Measurements from ENCODE around the gene BAHD1. TPM values are rescaled to one million over a fixed set of nuclear protein-coding genes. Genes with fewer than 3 reads are reported as not detected.

BAHD1 gene
- total RNA-seq, 1 donor from 2014 or later, result 10.6 TPM

DNA sequence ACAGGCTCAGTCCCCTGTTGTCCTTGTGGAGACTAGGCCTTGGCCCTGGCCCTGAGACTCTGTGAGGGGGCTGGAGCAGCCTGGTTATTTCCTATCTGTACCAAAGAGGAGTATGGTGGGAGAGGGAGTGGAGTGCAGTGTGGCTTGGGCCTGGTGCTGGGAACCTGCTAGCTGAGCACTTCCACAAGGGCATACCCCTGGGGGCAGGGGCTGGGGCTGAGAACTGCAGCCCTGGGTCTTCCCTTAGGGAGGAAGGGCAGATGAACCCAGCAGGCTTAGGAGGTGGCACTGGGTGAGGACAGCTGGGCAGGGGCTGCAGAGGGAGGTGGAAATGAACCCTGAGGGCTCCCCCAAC is 26.5 kb downstream of the BAHD1 start:
- Histone ChIP-seq H3K36me3 (peaks cover 23 to 40% of the 10 kb centered on the region in 2 donors), H3K27ac (no peak overlapping the region), H3K9me3 (no peaks in the 10 kb centered on the region), H3K4me3 (no peak overlapping the region), H3K27me3 (no peaks in the 10 kb centered on the region), H3K4me1 (peaks cover 7 to 8% of the 10 kb centered on the region in 2 donors)
- no peak for DNase-seq (ENCODE audit: low spot score in 2 of 2)
- intact Hi-C loops (cut with DNase I), result no loop called here
- TF ChIP-seq, protein P1, sequence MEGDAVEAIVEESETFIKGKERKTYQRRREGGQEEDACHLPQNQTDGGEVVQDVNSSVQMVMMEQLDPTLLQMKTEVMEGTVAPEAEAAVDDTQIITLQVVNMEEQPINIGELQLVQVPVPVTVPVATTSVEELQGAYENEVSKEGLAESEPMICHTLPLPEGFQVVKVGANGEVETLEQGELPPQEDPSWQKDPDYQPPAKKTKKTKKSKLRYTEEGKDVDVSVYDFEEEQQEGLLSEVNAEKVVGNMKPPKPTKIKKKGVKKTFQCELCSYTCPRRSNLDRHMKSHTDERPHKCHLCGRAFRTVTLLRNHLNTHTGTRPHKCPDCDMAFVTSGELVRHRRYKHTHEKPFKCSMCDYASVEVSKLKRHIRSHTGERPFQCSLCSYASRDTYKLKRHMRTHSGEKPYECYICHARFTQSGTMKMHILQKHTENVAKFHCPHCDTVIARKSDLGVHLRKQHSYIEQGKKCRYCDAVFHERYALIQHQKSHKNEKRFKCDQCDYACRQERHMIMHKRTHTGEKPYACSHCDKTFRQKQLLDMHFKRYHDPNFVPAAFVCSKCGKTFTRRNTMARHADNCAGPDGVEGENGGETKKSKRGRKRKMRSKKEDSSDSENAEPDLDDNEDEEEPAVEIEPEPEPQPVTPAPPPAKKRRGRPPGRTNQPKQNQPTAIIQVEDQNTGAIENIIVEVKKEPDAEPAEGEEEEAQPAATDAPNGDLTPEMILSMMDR (IDR thresholded peaks at IDR 0.05), result no peak

DNA sequence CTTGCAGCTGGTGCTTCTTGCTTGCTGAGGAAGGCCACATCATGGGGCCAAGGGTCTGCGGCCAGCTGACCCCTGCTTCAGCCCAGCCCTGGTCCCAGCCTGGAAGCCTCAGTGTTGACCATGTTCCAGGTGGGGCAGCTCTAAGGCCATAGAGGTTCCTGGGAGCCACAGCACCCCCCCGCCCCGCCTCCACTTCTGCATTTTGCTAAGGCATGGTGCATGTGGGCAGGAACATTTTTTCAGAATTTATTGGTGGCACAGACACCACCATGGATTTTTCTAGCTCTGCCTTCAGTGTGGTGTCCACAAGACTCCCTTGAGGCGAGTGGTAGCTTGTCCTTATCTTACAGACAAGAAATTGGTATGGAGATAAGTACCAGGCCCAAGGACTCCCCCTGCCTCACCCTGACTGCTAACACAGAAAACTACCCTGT is 28.2 kb downstream of the BAHD1 start:
- TF ChIP-seq, protein P1 (IDR thresholded peaks at IDR 0.05), result no peak
- Histone ChIP-seq H3K4me1 (peaks cover 7 to 13% of the 10 kb centered on the region in 2 donors), H3K4me3 (no peak overlapping the region), H3K27ac (no peak overlapping the region), H3K27me3 (no peaks in the 10 kb centered on the region), H3K9me3 (no peaks in the 10 kb centered on the region), H3K36me3 (peaks cover 16 to 23% of the 10 kb centered on the region in 2 donors)
- no peak for DNase-seq (ENCODE audit: low spot score in 2 of 2)
- intact Hi-C loops (cut with DNase I), result no loop called here

DNA sequence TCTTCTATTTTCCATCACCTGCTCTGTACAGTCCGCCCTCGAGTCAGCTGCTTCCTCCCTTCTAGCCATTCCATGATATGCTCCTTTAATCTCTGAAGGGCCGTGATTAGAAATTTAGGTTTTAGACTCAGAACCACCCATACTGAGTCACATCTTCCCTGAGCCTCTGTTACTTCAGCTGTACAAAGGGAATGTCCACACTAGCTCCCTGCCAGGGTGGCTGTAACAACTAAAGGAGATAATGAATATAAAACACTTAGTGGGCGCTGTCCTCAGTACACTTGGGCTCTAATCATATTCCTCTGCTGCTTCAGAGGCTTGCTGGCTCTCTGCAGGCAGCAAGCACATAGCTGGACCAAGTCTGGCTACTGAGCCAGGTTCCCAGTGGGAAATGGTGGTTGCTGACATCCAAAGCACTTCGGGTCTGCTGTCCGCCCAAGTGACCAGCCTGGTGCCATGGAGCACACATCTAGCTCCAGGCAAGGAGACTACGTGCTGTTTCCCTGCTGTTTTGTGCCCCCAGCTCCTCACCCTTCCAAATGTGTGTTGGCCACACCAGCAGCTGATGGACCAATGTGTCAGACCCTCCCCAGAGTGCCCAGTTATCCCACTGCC is 29.1 kb downstream of the BAHD1 start:
- Histone ChIP-seq H3K9me3 (no peaks in the 10 kb centered on the region), H3K4me1 (peaks cover 7 to 13% of the 10 kb centered on the region in 2 donors), H3K27ac (peak overlapping the region; percentile 83 to 87), H3K27me3 (no peaks in the 10 kb centered on the region), H3K4me3 (peak overlapping the region; percentile 74 to 89), H3K36me3 (peaks cover 11 to 13% of the 10 kb centered on the region in 2 donors)
- no peak for DNase-seq (ENCODE audit: low spot score in 2 of 2)
- TF ChIP-seq, protein P1 (IDR thresholded peaks at IDR 0.05), result no peak
- intact Hi-C loops (cut with DNase I), result loop anchor here (5.0 kb wide), 1 partner anchor 97 kb away; the partner anchor contains the start of genes CCDC32 and RPUSD2

DNA sequence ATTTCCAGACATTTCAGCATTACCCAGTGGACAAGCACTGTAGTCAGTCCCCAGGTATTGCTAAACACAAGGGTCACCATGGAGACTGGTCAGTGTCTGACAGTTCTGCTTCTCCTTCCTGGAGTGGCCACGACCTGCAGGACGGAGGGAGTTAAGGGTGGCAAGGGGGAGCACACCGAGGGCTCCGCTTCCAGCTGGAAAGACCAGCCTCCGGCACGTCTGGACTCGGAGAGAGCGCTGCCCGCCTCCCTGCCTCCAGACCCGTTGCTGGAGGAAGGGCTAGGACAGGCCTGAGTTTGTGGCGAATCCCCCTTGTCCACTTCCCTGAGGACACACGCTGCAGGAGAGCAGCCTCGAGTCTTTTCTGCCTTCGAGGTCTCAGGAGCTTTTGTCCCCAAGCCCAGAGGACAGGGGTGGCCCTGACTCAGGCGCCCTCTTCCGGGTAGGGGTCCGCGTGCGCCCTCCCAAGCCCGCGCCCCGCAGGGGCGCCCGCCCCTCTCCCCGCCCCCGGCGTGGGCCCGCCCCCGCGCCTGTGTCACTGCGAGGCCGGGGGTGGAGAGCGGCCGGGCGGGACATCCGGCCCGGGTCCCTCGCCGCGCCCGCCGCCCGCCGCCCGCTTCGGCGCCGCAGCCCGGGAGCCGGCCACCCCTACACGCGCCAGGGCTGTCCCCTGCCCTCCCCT is 29.8 kb downstream of the BAHD1 start, which contains the start of gene CHST14:
TSS of gene CHST14 (plus strand) at position 562 of the 682 bp plus-strand sequence. CDS start 230 bp downstream, outside the sequence.
- H3K4me1 ChIP-seq, result peaks cover 7 to 13% of the 10 kb centered on the region in 2 donors
- no peaks in the 10 kb centered on the region for H3K27me3 ChIP-seq
- peak within 1 kb of the TSS; percentile 83 to 87 for H3K27ac ChIP-seq
- TF ChIP-seq, protein P1 (IDR thresholded peaks at IDR 0.05), result no peak
- DNase-seq (ENCODE audit: low spot score in 2 of 2), result peak in 1 of 2 donors; percentile 78
- intact Hi-C loops (cut with DNase I), result loop anchor here (1.0 to 5.0 kb wide), 2 partner anchors 30 to 97 kb away; partner anchors contain the start of genes BAHD1, CCDC32 and RPUSD2
- no peaks in the 10 kb centered on the region for H3K9me3 ChIP-seq
- peaks cover 6 to 10% of the 10 kb centered on the region in 2 donors for H3K36me3 ChIP-seq
- H3K4me3 ChIP-seq, result peak within 1 kb of the TSS; percentile 74 to 89

DNA sequence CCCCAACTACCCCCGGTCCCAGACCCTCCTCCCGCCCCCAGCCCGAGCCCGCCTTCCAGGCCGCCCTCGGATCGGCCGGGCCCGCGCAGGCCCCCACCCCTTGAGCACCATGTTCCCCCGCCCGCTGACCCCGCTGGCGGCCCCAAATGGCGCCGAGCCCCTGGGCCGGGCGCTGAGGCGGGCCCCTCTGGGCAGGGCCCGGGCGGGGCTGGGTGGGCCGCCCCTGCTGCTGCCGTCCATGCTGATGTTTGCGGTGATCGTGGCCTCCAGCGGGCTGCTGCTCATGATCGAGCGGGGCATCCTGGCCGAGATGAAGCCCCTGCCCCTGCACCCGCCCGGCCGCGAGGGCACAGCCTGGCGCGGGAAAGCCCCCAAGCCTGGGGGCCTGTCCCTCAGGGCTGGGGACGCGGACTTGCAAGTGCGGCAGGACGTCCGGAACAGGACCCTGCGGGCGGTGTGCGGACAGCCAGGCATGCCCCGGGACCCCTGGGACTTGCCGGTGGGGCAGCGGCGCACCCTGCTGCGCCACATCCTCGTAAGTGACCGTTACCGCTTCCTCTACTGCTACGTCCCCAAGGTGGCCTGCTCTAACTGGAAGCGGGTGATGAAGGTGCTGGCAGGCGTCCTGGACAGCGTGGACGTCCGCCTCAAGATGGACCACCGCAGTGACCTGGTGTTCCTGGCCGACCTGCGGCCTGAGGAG is 30.5 kb downstream of the BAHD1 start:
- Histone ChIP-seq H3K9me3 (no peaks in the 10 kb centered on the region), H3K4me1 (peaks cover 7 to 13% of the 10 kb centered on the region in 2 donors), H3K36me3 (peaks cover 0 to 5% of the 10 kb centered on the region in 2 donors), H3K27ac (peak overlapping the region; percentile 83 to 87), H3K4me3 (peak overlapping the region; percentile 74 to 89), H3K27me3 (no peaks in the 10 kb centered on the region)
- intact Hi-C loops (cut with DNase I), result loop anchor here (1.0 to 5.0 kb wide), 2 partner anchors 31 to 96 kb away; partner anchors contain the start of genes BAHD1, CCDC32 and RPUSD2
- TF ChIP-seq, protein P1 (IDR thresholded peaks at IDR 0.05), result no peak
- peak in 1 of 2 donors; percentile 74 for DNase-seq (ENCODE audit: low spot score in 2 of 2)
